Measurements from ENCODE around the gene COL4A2. TPM values are rescaled to one million over a fixed set of nuclear protein-coding genes. Genes with fewer than 3 reads are reported as not detected.

Gene COL4A2
- total and polyA plus RNA-seq, 11 donors, result 92.4 to 377 (median 166) TPM

DNA sequence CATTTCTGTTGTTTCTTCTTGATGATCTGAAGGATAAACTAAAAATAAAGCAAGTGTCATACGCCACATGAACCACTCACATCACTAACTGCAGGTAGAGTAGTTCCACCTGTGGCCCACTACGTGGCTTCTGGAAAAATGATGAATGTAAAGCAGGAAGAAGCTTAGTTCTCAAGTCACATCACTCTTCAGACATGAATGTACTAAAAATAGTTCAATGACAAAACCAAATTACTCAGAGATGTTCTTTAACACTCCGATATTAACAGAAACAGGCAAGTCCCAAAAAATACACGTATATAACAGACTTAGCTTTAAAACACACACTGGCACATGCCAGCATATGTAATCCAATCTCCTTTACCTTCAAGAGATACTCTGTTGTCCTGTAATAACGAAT, 232.8 kb downstream of the COL4A2 start:
- Histone ChIP-seq H3K27me3 (no peaks in the 10 kb centered on the region), H3K4me3 (no peak overlapping the region), H3K36me3 (peaks cover 0 to 14% (median 0%) of the 10 kb centered on the region in 9 donors), H3K9me3 (no peaks in the 10 kb centered on the region), H3K27ac (peak overlapping the region in 3 of 12 donors; percentile 12 to 46 (median 45)), H3K4me1 (peaks cover 5 to 72% (median 35%) of the 10 kb centered on the region in 12 donors)
- intact Hi-C loops (cut with DNase I), result no loop called here
- ATAC-seq (no peak), DNase-seq (no peak)
- 54 to 70% (median 59%) methylated on average over 5 of the region's 5 CpGs for WGBS, 4 donors
- TF ChIP-seq POLR2A (IDR thresholded peaks at IDR 0.05), result no peak
- TF ChIP-seq, protein P1, sequence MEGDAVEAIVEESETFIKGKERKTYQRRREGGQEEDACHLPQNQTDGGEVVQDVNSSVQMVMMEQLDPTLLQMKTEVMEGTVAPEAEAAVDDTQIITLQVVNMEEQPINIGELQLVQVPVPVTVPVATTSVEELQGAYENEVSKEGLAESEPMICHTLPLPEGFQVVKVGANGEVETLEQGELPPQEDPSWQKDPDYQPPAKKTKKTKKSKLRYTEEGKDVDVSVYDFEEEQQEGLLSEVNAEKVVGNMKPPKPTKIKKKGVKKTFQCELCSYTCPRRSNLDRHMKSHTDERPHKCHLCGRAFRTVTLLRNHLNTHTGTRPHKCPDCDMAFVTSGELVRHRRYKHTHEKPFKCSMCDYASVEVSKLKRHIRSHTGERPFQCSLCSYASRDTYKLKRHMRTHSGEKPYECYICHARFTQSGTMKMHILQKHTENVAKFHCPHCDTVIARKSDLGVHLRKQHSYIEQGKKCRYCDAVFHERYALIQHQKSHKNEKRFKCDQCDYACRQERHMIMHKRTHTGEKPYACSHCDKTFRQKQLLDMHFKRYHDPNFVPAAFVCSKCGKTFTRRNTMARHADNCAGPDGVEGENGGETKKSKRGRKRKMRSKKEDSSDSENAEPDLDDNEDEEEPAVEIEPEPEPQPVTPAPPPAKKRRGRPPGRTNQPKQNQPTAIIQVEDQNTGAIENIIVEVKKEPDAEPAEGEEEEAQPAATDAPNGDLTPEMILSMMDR (IDR thresholded peaks at IDR 0.05), result no peak

DNA sequence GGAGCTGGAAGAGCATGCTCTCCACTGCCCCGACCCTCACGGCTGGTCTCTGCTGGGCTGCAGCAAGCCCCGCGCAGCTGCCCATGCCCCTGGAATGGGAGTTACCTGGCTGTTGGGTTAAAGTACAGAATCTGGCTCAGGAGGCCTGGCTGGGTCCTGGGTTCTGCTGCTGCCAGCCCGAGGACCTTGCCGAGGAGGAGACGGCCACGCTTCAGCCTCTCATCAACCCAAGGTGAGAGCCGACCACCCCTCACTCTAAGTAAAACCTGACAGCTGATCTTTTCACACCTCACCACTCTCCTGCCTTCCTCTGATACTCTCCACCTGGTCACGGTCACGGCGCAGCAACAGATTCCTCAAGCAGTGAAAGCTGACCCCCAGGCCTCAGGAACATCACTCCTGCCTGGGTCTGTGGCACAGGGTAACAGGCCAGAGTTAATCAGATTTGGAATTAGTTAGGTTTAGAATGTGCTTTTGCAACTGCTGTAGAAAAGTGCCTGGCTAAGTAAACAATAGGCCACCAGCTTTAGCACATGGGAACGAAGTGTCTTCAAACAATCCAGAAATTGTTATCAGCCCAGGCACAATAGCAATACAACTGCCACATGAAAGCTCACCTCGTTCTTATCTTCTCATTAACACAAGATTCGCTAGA, 233.9 kb downstream of the COL4A2 start:
- intact Hi-C loops (cut with DNase I), result no loop called here
- DNase-seq (no peak), ATAC-seq (peak in 2 of 4 donors; percentile 11 to 19)
- H3K4me3 ChIP-seq, result no peak overlapping the region
- peak overlapping the region in 10 of 12 donors; percentile 24 to 77 (median 43) for H3K27ac ChIP-seq
- WGBS, 4 donors, result 64 to 72% (median 66%) methylated on average over 15 of the region's 15 CpGs
- no peaks in the 10 kb centered on the region for H3K27me3 ChIP-seq
- H3K36me3 ChIP-seq, result peaks cover 0 to 14% (median 0%) of the 10 kb centered on the region in 9 donors
- no peaks in the 10 kb centered on the region for H3K9me3 ChIP-seq
- TF ChIP-seq, protein P1 (IDR thresholded peaks at IDR 0.05), result no peak
- no peak for TF ChIP-seq POLR2A (IDR thresholded peaks at IDR 0.05)
- H3K4me1 ChIP-seq, result peaks cover 5 to 66% (median 33%) of the 10 kb centered on the region in 12 donors

DNA sequence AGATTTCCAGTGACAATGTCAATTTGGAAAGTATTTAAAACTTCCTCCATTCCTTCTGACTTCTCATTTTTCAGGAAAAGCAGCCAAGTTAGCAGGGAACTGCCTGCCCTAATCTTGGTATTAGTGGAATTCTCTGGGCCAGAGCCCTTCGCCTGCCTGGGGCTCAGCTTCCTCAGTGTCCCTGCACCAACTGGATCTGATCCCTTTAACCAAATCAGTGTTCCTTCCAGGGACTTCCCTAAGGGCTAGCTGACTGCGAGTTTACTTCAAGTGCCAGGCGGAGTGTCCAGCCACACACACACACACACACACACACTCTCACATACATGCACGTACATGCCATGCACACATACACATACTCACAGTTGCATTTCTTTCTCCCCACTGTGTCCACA, 234.4 kb downstream of the COL4A2 start:
- H3K4me3 ChIP-seq, result no peak overlapping the region
- ATAC-seq, result peak in 1 of 4 donors; percentile 27
- H3K27me3 ChIP-seq, result no peaks in the 10 kb centered on the region
- peak overlapping the region in 10 of 12 donors; percentile 24 to 77 (median 43) for H3K27ac ChIP-seq
- peaks cover 5 to 67% (median 35%) of the 10 kb centered on the region in 12 donors for H3K4me1 ChIP-seq
- TF ChIP-seq, protein P1 (IDR thresholded peaks at IDR 0.05), result no peak
- TF ChIP-seq POLR2A (IDR thresholded peaks at IDR 0.05), result no peak
- intact Hi-C loops (cut with DNase I), result no loop called here
- WGBS, 4 donors, result 39 to 51% (median 41%) methylated on average over 4 of the region's 4 CpGs
- H3K36me3 ChIP-seq, result peaks cover 0 to 14% (median 0%) of the 10 kb centered on the region in 9 donors
- no peaks in the 10 kb centered on the region for H3K9me3 ChIP-seq
- no peak for DNase-seq

DNA sequence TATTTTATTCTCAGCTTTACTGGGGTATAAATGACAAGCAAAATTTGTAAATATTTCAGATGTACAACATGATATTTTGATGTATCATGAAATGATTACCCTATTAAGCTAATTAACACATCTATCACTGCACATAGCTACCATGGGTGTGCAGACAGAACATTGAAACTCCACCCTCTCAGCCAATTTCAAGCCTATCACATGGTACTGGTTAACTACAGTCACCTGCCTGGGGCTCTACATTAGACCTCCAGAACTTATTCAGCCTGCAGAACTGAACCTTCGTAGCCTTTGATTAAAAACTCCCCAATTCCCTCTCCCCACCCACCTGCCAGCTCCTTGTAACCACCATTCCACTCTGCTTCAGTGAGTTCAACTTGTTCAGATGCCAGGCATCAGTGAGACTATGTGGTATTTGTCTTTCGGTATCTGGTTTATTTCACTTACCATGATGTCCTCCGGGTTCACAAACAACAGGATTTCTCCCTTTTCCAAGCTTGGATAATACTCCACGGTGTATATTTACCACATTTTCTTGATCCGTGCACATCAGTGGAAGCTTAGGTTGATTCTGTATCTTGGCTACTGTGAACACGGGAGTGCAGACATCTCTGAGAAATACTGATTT, 235.2 kb downstream of the COL4A2 start:
- TF ChIP-seq, protein P1 (IDR thresholded peaks at IDR 0.05), result no peak
- no peak for TF ChIP-seq POLR2A (IDR thresholded peaks at IDR 0.05)
- Histone ChIP-seq H3K36me3 (peaks cover 0 to 14% (median 0%) of the 10 kb centered on the region in 9 donors), H3K4me3 (no peak overlapping the region), H3K27me3 (no peaks in the 10 kb centered on the region), H3K27ac (peak overlapping the region in 3 of 12 donors; percentile 11 to 77 (median 61)), H3K9me3 (no peaks in the 10 kb centered on the region), H3K4me1 (peaks cover 5 to 69% (median 43%) of the 10 kb centered on the region in 12 donors)
- DNase-seq (no peak), ATAC-seq (peak in 1 of 4 donors; percentile 11)
- intact Hi-C loops (cut with DNase I), result no loop called here
- WGBS, 4 donors, result 58 to 64% (median 62%) methylated on average over 6 of the region's 6 CpGs
